ENCODE data around the gene CHPF2.
A peak's percentile ranks its signal among the peaks of the same experiment; 100 is the strongest.

Gene CHPF2

GRCh38 chr7:151246102-151246850, 14.0 kb downstream of the CHPF2 start:
- no peak for DNase-seq (ENCODE audit: low spot score)

- DNase-seq (ENCODE audit: low spot score) = no peak
These were observed 14.7 kb downstream of the CHPF2 start for GRCh38 chr7:151246851-151247580.

GRCh38 chr7:151247611-151248345, 15.5 kb downstream of the CHPF2 start:
- no peak for DNase-seq (ENCODE audit: low spot score)

- DNase-seq (ENCODE audit: low spot score) = peak; percentile 28
These were observed 16.2 kb downstream of the CHPF2 start, which contains the start of gene SMARCD3 for GRCh38 chr7:151248346-151249033. TSS of gene SMARCD3 (minus strand) at chr7:151248694. CDS start at chr7:151248562, 132 bp downstream.

- peak; percentile 20 for DNase-seq (ENCODE audit: low spot score)
These were observed 16.9 kb downstream of the CHPF2 start for GRCh38 chr7:151249034-151249731.

- DNase-seq (ENCODE audit: low spot score) = no peak
These were observed 17.4 kb downstream of the CHPF2 start for GRCh38 chr7:151249732-151250072.

- no peak for DNase-seq (ENCODE audit: low spot score)
These were observed 18.2 kb downstream of the CHPF2 start for GRCh38 chr7:151250181-151251132.

GRCh38 chr7:151251328-151251688, 19.0 kb downstream of the CHPF2 start:
- DNase-seq (ENCODE audit: low spot score) = no peak

- no peak for DNase-seq (ENCODE audit: low spot score)
These were observed 19.6 kb downstream of the CHPF2 start for GRCh38 chr7:151251689-151252560.

- no peak for DNase-seq (ENCODE audit: low spot score)
These were observed 20.2 kb downstream of the CHPF2 start for GRCh38 chr7:151252561-151252835.

- no peak for DNase-seq (ENCODE audit: low spot score)
These were observed 20.9 kb downstream of the CHPF2 start for GRCh38 chr7:151252961-151253711.

GRCh38 chr7:151254316-151254715, 22.0 kb downstream of the CHPF2 start:
- DNase-seq (ENCODE audit: low spot score) = no peak

GRCh38 chr7:151254851-151255250, 22.6 kb downstream of the CHPF2 start:
- DNase-seq (ENCODE audit: low spot score) = no peak

- DNase-seq (ENCODE audit: low spot score) = no peak
These were observed 23.1 kb downstream of the CHPF2 start for GRCh38 chr7:151255390-151255789.

- DNase-seq (ENCODE audit: low spot score) = no peak
These were observed 24.2 kb downstream of the CHPF2 start for GRCh38 chr7:151256410-151257045.

- no peak for DNase-seq (ENCODE audit: low spot score)
These were observed 25.7 kb downstream of the CHPF2 start for GRCh38 chr7:151257990-151258389.

GRCh38 chr7:151260471-151260870, 28.2 kb downstream of the CHPF2 start:
- DNase-seq (ENCODE audit: low spot score) = no peak

- no peak for DNase-seq (ENCODE audit: low spot score)
These were observed 28.6 kb downstream of the CHPF2 start for GRCh38 chr7:151260883-151261282.

GRCh38 chr7:151261529-151261928, 29.2 kb downstream of the CHPF2 start:
- no peak for DNase-seq (ENCODE audit: low spot score)
